Measurements from ENCODE around the gene ALOXE3. TPM values are rescaled to one million over a fixed set of nuclear protein-coding genes. Genes with fewer than 3 reads are reported as not detected.
A peak's percentile ranks its signal among the peaks of the same experiment; 100 is the strongest.

ALOXE3 gene
- total RNA-seq, 1 donor from 2014 or later = not detected

DNA sequence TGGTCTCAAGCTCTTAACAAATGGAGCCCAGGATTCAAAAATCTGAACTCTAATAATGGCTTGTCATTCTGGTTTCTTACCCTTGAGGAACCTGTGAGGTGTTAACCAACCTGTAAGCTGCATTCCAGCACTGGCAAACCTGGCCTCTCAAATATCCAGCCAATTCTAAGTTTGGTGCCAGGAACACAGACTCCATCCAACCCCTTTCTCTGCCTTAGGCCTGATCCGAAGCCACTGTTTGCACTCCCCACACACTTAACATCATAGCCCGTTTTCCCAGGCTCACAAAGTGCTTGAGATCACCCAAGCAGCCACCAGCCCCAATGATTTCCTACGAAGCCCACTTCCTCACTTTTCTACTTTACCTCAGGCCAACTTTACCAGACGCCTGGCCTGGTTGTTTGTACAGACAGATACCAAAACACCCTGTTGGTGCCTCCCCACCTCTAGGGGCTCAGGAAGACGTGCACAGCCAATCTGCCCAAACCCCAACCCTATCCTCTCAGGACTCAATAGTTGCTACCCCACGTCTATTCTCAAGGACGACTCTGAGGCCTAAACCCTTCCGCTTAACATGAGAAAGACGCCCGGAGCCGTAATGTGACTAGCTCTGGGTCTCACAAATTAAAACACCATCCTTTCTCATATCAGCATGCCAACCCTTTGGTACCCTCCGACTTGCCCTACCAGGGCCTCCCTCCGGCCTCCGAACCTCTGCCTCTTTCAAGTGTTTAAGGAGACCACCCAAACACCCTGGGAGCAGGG lies 37.1 kb upstream of the ALOXE3 start:
- intact Hi-C loops (cut with micrococcal nuclease) = no loop called here
- ATAC-seq = no peak
- DNase-seq = no peak

DNA sequence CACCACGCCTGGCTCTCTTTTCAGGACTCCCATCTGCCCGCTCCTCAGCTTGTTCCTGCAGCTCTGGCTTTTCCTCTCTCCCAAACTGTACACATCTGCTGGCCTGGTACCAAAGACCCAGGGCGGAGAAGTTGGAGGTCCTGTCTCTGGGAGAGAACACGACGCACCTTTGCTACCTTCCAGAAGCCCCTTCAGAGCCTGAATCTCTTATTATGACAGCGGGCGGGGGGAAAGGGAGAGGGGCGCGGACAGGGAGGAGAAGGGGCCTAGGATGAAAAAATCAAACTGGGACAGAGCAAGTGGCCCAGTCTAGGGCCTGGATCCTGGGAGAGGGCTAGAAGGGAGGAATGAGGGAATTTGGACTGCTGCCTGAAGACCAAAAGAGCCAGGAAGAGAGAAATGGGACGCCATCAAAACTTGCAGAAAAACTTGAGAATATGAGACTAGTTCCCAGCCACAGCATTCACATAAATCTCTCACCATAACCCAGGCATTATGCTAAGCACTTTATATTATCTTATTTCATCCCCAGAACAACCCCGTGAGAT lies 36.4 kb upstream of the ALOXE3 start:
- intact Hi-C loops (cut with micrococcal nuclease) = no loop called here
- no peak for ATAC-seq
- DNase-seq = no peak

GRCh38 chr17:8153957-8154607 lies 35.8 kb upstream of the ALOXE3 start:
- intact Hi-C loops (cut with micrococcal nuclease) = no loop called here
- ATAC-seq (peak; percentile 55), DNase-seq (peak; percentile 100)

DNA sequence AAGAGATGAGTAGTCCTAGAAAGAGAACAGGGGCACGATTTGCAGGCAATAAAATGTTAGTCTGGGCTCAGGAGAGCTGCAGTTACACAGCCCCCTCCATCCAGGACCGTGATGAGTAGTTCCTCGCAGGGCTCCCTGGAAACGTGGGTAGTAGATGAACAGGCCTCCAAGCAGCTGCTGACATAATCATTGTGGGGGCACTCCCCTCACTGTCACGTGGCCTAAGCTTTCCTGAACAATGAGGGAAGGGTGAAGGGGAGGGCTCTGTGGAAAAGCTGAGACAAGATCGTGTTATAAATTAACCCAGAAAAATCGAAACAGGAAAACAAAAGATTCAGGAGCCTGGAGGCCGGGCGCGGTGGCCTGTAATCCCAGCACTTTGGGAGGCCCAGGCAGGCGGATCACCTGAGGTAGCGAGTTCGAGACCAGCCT lies 35.2 kb upstream of the ALOXE3 start:
- DNase-seq = peak; percentile 73
- intact Hi-C loops (cut with micrococcal nuclease) = no loop called here
- ATAC-seq = peak; percentile 5

DNA sequence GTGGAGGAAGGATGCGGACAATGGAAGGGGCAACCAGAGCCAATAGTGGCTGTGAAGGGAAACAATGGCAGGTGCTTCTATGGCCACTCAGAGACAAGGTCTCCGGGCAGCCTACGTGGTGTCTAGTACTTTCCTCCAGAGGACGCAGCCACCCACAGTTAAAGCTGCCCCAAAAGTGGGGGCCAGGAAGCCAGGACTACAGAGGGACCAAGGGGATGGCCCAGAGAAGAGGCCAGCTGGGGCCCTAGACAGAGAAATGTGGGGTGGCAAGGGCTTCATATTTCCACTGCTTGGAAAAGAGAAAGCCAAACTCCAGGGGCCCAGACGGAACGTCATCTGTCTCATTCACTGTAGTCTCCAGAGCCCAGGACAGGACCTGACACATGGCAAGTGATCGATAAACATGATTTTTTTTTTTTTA lies 34.7 kb upstream of the ALOXE3 start:
- intact Hi-C loops (cut with micrococcal nuclease) = no loop called here
- DNase-seq (peak; percentile 38), ATAC-seq (no peak)

- intact Hi-C loops (cut with micrococcal nuclease) = no loop called here
- peak; percentile 99 for DNase-seq
- peak; percentile 58 for ATAC-seq
Observed at GRCh38 chr17:8152112-8152775, 33.9 kb upstream of the ALOXE3 start, which contains the start of gene PER1. PER1 (minus strand) TSS chr17:8152404; CDS start chr17:8150706, 1,698 bp downstream.

DNA sequence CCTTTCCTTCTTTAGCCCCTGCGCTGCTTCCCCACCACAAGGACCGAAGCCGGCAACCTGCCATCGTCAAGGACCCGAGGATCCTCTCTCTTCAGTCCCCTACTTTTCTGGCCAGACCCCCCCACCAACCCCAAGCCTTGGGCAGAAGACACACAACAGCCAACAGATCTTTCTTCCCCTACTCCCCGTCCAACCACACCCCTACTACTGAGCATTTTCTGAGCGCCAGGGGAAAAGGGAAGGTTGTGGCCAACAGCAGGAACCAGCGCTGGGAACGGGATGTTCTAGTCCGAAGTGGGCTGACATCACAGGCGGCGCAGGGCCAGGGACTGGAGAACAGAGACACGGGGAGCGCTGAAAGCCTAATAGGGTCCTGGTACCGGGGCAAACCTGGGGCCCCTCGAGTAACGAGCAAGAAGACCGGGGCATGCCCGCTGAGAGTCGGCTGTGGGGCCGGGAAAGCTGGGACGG lies 33.4 kb upstream of the ALOXE3 start:
- intact Hi-C loops (cut with micrococcal nuclease) = no loop called here
- peak; percentile 44 for ATAC-seq

GRCh38 chr17:8151120-8151640 lies 32.9 kb upstream of the ALOXE3 start:
- DNase-seq (peak; percentile 96), ATAC-seq (peak; percentile 51)
- intact Hi-C loops (cut with micrococcal nuclease) = no loop called here

More for the DNA sequence above, 33.4 kb upstream of the ALOXE3 start:
- DNase-seq = peak; percentile 97

GRCh38 chr17:8150194-8151119 lies 32.1 kb upstream of the ALOXE3 start:
- intact Hi-C loops (cut with micrococcal nuclease) = no loop called here

GRCh38 chr17:8149419-8150193 lies 31.3 kb upstream of the ALOXE3 start:
- DNase-seq (no peak), ATAC-seq (no peak)
- intact Hi-C loops (cut with micrococcal nuclease) = no loop called here

More at GRCh38 chr17:8150194-8151119, 32.1 kb upstream of the ALOXE3 start:
- no peak for DNase-seq
- no peak for ATAC-seq

- ATAC-seq (no peak), DNase-seq (no peak)
- intact Hi-C loops (cut with micrococcal nuclease) = no loop called here
Observed at GRCh38 chr17:8148560-8148959, 30.2 kb upstream of the ALOXE3 start.

- ATAC-seq (no peak), DNase-seq (no peak)
- intact Hi-C loops (cut with micrococcal nuclease) = no loop called here
Observed at GRCh38 chr17:8147805-8148404, 29.6 kb upstream of the ALOXE3 start.

DNA sequence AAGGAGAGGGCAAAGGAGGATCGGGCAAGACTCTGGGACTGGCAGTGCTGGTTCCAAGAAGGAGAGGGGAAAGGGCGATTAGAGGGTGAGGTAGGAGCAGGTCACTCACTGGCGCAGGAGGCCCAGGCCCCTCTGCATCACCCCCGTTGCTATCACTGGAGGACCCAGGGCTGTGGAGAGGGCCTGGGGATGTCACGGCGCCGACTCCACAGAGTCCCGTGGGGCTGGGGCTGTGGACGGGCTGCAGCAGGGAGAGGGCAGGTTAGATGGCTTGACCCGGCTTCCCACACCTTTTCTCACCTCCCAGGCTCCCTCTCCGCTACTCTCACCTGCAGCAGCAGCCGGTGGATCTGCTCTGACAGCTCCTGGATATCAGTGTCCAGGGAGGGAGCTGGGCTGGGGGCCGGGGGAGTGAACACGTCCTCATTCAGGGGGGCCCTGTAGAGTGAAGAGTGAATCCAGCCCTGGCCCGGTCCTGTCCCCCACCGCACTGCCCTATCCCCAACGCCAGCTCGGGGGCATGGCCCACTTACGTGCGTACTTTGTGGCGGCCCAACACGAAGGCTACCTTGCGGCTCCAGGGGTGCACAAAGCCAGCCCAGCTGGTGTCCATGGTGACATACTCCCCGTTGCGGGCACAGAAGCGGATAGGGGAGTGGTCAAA lies 29.0 kb upstream of the ALOXE3 start:
- intact Hi-C loops (cut with micrococcal nuclease) = no loop called here
- DNase-seq (no peak), ATAC-seq (no peak)

GRCh38 chr17:8146381-8147140 lies 28.2 kb upstream of the ALOXE3 start:
- no peak for DNase-seq
- no peak for ATAC-seq
- intact Hi-C loops (cut with micrococcal nuclease) = no loop called here

GRCh38 chr17:8145811-8146210 lies 27.5 kb upstream of the ALOXE3 start:
- DNase-seq (no peak), ATAC-seq (no peak)
- intact Hi-C loops (cut with micrococcal nuclease) = no loop called here
